Measurements from ENCODE around the gene MATK. TPM values are rescaled to one million over a fixed set of nuclear protein-coding genes. Genes with fewer than 3 reads are reported as not detected.

MATK gene
- total and polyA plus RNA-seq, 3 experiments from 2014 or later = 27.6 to 142 (median 28.1) TPM

DNA sequence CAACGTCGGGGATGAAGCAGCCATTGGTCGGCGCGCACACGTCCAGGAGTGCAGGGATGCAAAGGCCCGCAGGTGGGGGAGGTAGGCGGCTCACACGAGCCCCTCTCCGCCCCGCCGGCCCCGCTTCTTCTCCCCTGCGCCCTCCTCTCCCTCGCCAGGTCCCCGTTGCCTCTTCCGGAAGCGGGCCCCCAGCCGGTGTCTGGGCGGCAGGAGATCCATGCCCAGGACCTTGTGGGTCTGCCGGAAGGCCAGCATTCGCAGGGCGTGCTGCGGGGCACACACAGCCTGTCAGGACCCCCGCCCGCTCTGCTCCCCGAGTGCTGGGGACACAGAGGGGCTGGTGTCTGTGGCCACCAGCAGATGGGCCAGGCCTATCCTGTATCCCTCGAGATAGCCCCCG, 19.7 kb upstream of the MATK start:
- Mint-ChIP-seq H3K36me3 (no peaks in the 10 kb centered on the region), H3K27ac (peak overlapping the region in 2 of 8 donors; percentile 84 to 85), H3K9me3 (no peaks in the 10 kb centered on the region), H3K27me3 (no peaks in the 10 kb centered on the region), H3K4me3 (no peak overlapping the region), H3K4me1 (peaks cover 31 to 66% (median 33%) of the 10 kb centered on the region in 3 donors)
- H3K9me3 ChIP-seq (ENCODE audit: low read length) = no peaks in the 10 kb centered on the region
- CTCF ChIA-PET = interaction anchor here (1.7 kb wide), 1 partner anchor 17 kb away, joined by 7 read pairs; no protein-coding TSS in a partner anchor
- POLR2A ChIA-PET = no interaction called here
- H3K4me3 ChIP-seq (ENCODE audit: low read length) = no peak overlapping the region
- no peaks in the 10 kb centered on the region for H3K36me3 ChIP-seq (ENCODE audit: insufficient read depth, low read length)
- no peaks in the 10 kb centered on the region for H3K27me3 ChIP-seq (ENCODE audit: insufficient read depth, low read length, poor library complexity, severe bottlenecking)
- H3K27ac ChIP-seq (ENCODE audit: low read depth, low read length) = no peak overlapping the region
- no peak for DNase-seq
- peaks cover 20% of the 10 kb centered on the region for H3K4me1 ChIP-seq (ENCODE audit: insufficient read depth, low read length)

GRCh38 chr19:3804429-3804828, 18.2 kb upstream of the MATK start:
- ChIA-PET POLR2A (no interaction called here), CTCF (interaction anchor here (1.7 kb wide), 1 partner anchor 18 kb away, joined by 7 read pairs; no protein-coding TSS in a partner anchor)
- no peak overlapping the region for H3K27ac ChIP-seq (ENCODE audit: low read depth, low read length)
- no peak overlapping the region for H3K4me3 ChIP-seq (ENCODE audit: low read length)
- H3K27me3 ChIP-seq (ENCODE audit: insufficient read depth, low read length, poor library complexity, severe bottlenecking) = no peaks in the 10 kb centered on the region
- H3K4me1 Mint-ChIP-seq = peaks cover 32 to 68% (median 38%) of the 10 kb centered on the region in 3 donors
- peaks cover 0 to 2% of the 10 kb centered on the region in 2 donors for H3K27me3 Mint-ChIP-seq
- H3K9me3 ChIP-seq (ENCODE audit: low read length) = no peaks in the 10 kb centered on the region
- DNase-seq = no peak
- H3K4me3 Mint-ChIP-seq = no peak overlapping the region
- peaks cover 21% of the 10 kb centered on the region for H3K4me1 ChIP-seq (ENCODE audit: insufficient read depth, low read length)
- no peaks in the 10 kb centered on the region for H3K9me3 Mint-ChIP-seq
- H3K27ac Mint-ChIP-seq = peak overlapping the region in 5 of 8 donors; percentile 46 to 86 (median 84)
- H3K36me3 ChIP-seq (ENCODE audit: insufficient read depth, low read length) = no peaks in the 10 kb centered on the region
- peaks cover 0 to 1% (median 0%) of the 10 kb centered on the region in 3 donors for H3K36me3 Mint-ChIP-seq

- no peak for DNase-seq
- H3K9me3 Mint-ChIP-seq = no peaks in the 10 kb centered on the region
- Histone ChIP-seq H3K9me3 (ENCODE audit: low read length) (no peaks in the 10 kb centered on the region), H3K27ac (ENCODE audit: low read depth, low read length) (no peak overlapping the region), H3K27me3 (ENCODE audit: insufficient read depth, low read length, poor library complexity, severe bottlenecking) (no peaks in the 10 kb centered on the region), H3K4me3 (ENCODE audit: low read length) (no peak overlapping the region), H3K4me1 (ENCODE audit: insufficient read depth, low read length) (peaks cover 24% of the 10 kb centered on the region), H3K36me3 (ENCODE audit: insufficient read depth, low read length) (no peaks in the 10 kb centered on the region)
- H3K27ac Mint-ChIP-seq = peak overlapping the region in 7 of 8 donors; percentile 48 to 85 (median 69)
- ChIA-PET POLR2A (no interaction called here), CTCF (interaction anchor here (1.7 kb wide), 1 partner anchor 19 kb away, joined by 7 read pairs; no protein-coding TSS in a partner anchor)
- H3K36me3 Mint-ChIP-seq = peaks cover 0 to 1% (median 0%) of the 10 kb centered on the region in 3 donors
- peak overlapping the region in 1 of 7 donors; percentile 52 for H3K4me3 Mint-ChIP-seq
- H3K4me1 Mint-ChIP-seq = peaks cover 36 to 68% (median 42%) of the 10 kb centered on the region in 3 donors
- peaks cover 0 to 2% of the 10 kb centered on the region in 2 donors for H3K27me3 Mint-ChIP-seq
Measured at GRCh38 chr19:3803986-3804385, 17.8 kb upstream of the MATK start.

DNA sequence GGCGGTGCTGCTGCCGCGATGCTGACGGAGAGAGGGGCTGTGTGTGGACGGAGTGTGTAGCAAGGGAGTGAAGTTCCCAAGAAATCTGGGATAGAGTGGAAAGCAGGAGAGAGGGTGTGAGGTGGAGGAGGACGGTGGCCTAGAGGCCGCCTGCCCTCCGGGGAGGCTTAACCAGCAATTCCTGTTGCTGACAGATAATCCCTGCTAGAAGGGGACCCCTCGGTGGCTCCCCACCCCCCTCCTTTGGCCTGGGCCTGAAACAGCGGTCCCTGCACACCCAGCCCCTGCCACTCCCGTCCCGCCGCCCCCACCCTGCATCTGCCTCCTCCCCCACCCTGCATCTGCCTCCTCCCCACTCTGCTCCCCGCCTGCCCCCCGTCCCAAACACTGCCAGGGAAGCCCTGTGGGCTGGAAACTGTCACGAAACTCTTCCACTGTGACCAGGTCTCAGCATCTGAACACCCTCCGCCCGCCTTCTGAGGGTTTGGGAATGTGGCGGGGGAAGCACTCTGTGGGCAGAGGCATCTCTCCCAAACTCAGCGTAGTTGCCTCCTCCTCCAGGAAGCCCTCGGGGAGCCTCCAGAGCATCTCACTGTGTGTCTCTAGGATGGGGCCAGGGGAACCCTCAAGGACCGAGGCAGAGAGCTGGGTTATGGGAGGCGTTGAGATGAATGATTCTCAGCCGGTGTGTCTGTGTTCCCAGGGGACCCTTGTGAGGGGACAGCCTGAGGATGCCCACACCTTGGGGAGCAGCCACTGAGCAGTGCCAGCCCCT, 17.1 kb upstream of the MATK start:
- peak overlapping the region in 6 of 8 donors; percentile 32 to 96 (median 76) for H3K27ac Mint-ChIP-seq
- H3K4me1 Mint-ChIP-seq = peaks cover 36 to 69% (median 43%) of the 10 kb centered on the region in 3 donors
- Histone ChIP-seq H3K36me3 (ENCODE audit: insufficient read depth, low read length) (no peaks in the 10 kb centered on the region), H3K4me3 (ENCODE audit: low read length) (no peak overlapping the region), H3K9me3 (ENCODE audit: low read length) (no peaks in the 10 kb centered on the region), H3K27ac (ENCODE audit: low read depth, low read length) (no peak overlapping the region), H3K27me3 (ENCODE audit: insufficient read depth, low read length, poor library complexity, severe bottlenecking) (no peaks in the 10 kb centered on the region), H3K4me1 (ENCODE audit: insufficient read depth, low read length) (peaks cover 31% of the 10 kb centered on the region)
- H3K36me3 Mint-ChIP-seq = peaks cover 0 to 1% (median 0%) of the 10 kb centered on the region in 3 donors
- CTCF ChIA-PET = no interaction called here
- H3K9me3 Mint-ChIP-seq = no peaks in the 10 kb centered on the region
- peaks cover 0 to 2% of the 10 kb centered on the region in 2 donors for H3K27me3 Mint-ChIP-seq
- POLR2A ChIA-PET = no interaction called here
- no peak for DNase-seq
- peak overlapping the region in 2 of 7 donors; percentile 19 to 28 for H3K4me3 Mint-ChIP-seq

DNA sequence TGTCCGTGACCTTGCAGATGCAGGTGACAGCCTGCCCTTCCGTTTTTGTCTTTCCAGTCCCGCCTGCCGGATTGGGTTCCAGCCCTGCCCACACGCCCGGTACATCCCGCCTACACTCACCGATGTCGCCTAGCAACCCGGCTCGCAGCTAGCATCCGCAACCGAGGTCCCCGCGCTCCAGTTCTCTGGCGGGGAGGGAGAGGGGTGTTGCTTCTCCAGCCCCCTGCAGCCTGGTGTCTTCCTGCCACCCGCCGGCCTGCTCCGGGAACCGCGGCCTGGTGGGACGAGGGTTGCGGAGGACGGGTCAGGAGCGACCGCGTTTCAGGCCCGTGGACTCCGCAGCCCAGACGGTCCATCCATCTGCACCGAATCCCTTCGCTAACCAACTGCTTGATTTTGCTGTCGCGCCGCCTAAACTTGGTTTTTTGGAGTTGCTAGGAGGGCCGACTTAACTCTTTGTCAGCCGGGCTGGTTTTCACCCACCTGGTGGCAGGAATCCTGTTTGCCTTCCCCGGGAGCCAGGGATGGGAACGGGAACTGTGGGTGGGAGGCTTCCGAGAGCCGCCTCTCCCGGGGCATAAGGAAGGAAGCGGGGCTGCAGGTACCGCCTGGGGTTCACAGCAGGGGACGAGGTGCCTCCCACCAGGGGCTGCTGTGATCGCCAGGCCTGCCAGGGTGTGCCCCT, 15.4 kb upstream of the MATK start:
- Mint-ChIP-seq H3K27me3 (peaks cover 0 to 2% of the 10 kb centered on the region in 2 donors), H3K27ac (peak overlapping the region in 5 of 8 donors; percentile 36 to 91 (median 83)), H3K9me3 (peaks cover 0 to 7% (median 3%) of the 10 kb centered on the region in 5 donors), H3K4me3 (peak overlapping the region; percentile 58 to 83 (median 71)), H3K36me3 (peaks cover 1 to 9% (median 2%) of the 10 kb centered on the region in 3 donors), H3K4me1 (peaks cover 37 to 66% (median 42%) of the 10 kb centered on the region in 3 donors)
- no peak overlapping the region for H3K27ac ChIP-seq (ENCODE audit: low read depth, low read length)
- H3K27me3 ChIP-seq (ENCODE audit: insufficient read depth, low read length, poor library complexity, severe bottlenecking) = no peaks in the 10 kb centered on the region
- CTCF ChIA-PET = interaction anchor here (0.9 to 2.7 kb wide), 2 partner anchors 17 to 21 kb away, joined by 3 to 7 read pairs; no protein-coding TSS in a partner anchor
- peaks cover 4% of the 10 kb centered on the region for H3K9me3 ChIP-seq (ENCODE audit: low read length)
- no peaks in the 10 kb centered on the region for H3K36me3 ChIP-seq (ENCODE audit: insufficient read depth, low read length)
- peak; percentile 57 to 77 (median 69) for DNase-seq
- POLR2A ChIA-PET = no interaction called here
- peaks cover 41% of the 10 kb centered on the region for H3K4me1 ChIP-seq (ENCODE audit: insufficient read depth, low read length)
- H3K4me3 ChIP-seq (ENCODE audit: low read length) = peak overlapping the region; percentile 22

DNA sequence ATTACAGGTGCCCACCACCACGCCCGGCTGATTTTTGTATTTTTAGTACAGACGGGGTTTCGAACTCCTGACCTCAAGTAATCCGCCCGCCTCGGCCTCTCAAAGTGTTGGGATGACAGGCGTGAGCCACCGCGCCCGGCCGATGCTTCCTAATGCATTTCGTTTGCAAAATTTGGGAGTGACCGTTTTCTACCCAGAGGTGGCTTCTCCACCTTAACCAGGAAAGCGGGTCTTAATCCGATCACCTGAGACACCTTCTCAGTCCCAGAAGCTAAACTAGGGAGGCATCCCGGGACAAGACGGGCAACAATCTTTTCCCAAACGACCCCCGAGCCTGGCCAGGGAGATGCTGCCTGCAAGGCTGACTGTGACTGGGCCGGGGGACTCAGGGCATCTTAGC, 14.8 kb upstream of the MATK start:
- Histone ChIP-seq H3K27ac (ENCODE audit: low read depth, low read length) (no peak overlapping the region), H3K9me3 (ENCODE audit: low read length) (peaks cover 5% of the 10 kb centered on the region), H3K4me3 (ENCODE audit: low read length) (peak overlapping the region; percentile 22), H3K36me3 (ENCODE audit: insufficient read depth, low read length) (no peaks in the 10 kb centered on the region), H3K4me1 (ENCODE audit: insufficient read depth, low read length) (peaks cover 41% of the 10 kb centered on the region), H3K27me3 (ENCODE audit: insufficient read depth, low read length, poor library complexity, severe bottlenecking) (no peaks in the 10 kb centered on the region)
- H3K27me3 Mint-ChIP-seq = peaks cover 0 to 2% of the 10 kb centered on the region in 2 donors
- H3K27ac Mint-ChIP-seq = peak overlapping the region in 5 of 8 donors; percentile 55 to 91 (median 83)
- H3K4me3 Mint-ChIP-seq = peak overlapping the region; percentile 58 to 83 (median 71)
- peaks cover 38 to 66% (median 41%) of the 10 kb centered on the region in 3 donors for H3K4me1 Mint-ChIP-seq
- POLR2A ChIA-PET = no interaction called here
- H3K36me3 Mint-ChIP-seq = peaks cover 1 to 10% (median 2%) of the 10 kb centered on the region in 3 donors
- CTCF ChIA-PET = interaction anchor here (0.9 to 2.7 kb wide), 2 partner anchors 17 to 21 kb away, joined by 3 to 7 read pairs; no protein-coding TSS in a partner anchor
- DNase-seq = no peak
- H3K9me3 Mint-ChIP-seq = peaks cover 0 to 11% (median 6%) of the 10 kb centered on the region in 5 donors

- POLR2A ChIA-PET = interaction anchor here (0.5 to 1.9 kb wide), 10 partner anchors 9 to 395 kb away, joined by 3 to 10 read pairs (median 4); partner anchors contain the start of gene MRPL54
- H3K27ac Mint-ChIP-seq = peak overlapping the region; percentile 68 to 93 (median 80)
- H3K4me1 Mint-ChIP-seq = peaks cover 33 to 56% (median 33%) of the 10 kb centered on the region in 3 donors
- H3K4me3 ChIP-seq (ENCODE audit: low read length) = no peak overlapping the region
- peaks cover 2 to 10% (median 3%) of the 10 kb centered on the region in 3 donors for H3K36me3 Mint-ChIP-seq
- CTCF ChIA-PET = interaction anchor here (0.7 to 5.2 kb wide), 10 partner anchors 9 to 993 kb away, joined by 3 to 26 read pairs (median 4); partner anchors contain the start of genes MATK and MRPL54
- no peaks in the 10 kb centered on the region for H3K27me3 ChIP-seq (ENCODE audit: insufficient read depth, low read length, poor library complexity, severe bottlenecking)
- H3K36me3 ChIP-seq (ENCODE audit: insufficient read depth, low read length) = no peaks in the 10 kb centered on the region
- H3K9me3 Mint-ChIP-seq = peaks cover 0 to 11% (median 6%) of the 10 kb centered on the region in 5 donors
- DNase-seq = peak in 2 of 5 donors; percentile 58 to 70
- H3K4me1 ChIP-seq (ENCODE audit: insufficient read depth, low read length) = peaks cover 32% of the 10 kb centered on the region
- no peak overlapping the region for H3K27ac ChIP-seq (ENCODE audit: low read depth, low read length)
- H3K27me3 Mint-ChIP-seq = peaks cover 0 to 2% of the 10 kb centered on the region in 2 donors
- peaks cover 5% of the 10 kb centered on the region for H3K9me3 ChIP-seq (ENCODE audit: low read length)
- H3K4me3 Mint-ChIP-seq = peak overlapping the region; percentile 28 to 80 (median 67)
Measured at GRCh38 chr19:3798137-3798536, 12.0 kb upstream of the MATK start.

Measured in CD8-positive, alpha-beta memory T cell (primary cell).